HepG2 (cell line): ENCODE results near the gene MADD. TPM values are rescaled to one million over a fixed set of nuclear protein-coding genes. Genes with fewer than 3 reads are reported as not detected.

Experiments used
- ELF4 ChIP-seq: sonication (generic); formaldehyde crosslinking; IDR thresholded peaks from 2 replicates; pipeline ENCODE4 v1.5.0; 2020; ENCODE audit warnings: missing genetic modification reagents, mild to moderate bottlenecking, moderate library complexity, borderline replicate concordance
- ESRRA ChIP-seq: sonication (generic); formaldehyde crosslinking; IDR thresholded peaks from 2 replicates; pipeline ENCODE4 v1.5.1; 2020; ENCODE audit warnings: mild to moderate bottlenecking, low read depth, missing genetic modification reagents
- GTF2F1 ChIP-seq: fragments of 150-350 bp; IDR thresholded peaks from 2 replicates; pipeline ENCODE4 v1.6.1; 2014; ENCODE audit warnings: low read length
- NFRKB ChIP-seq: fragments of 450-650 bp; IDR thresholded peaks from 2 replicates; pipeline ENCODE4 v1.6.1; 2017
- SIX1 ChIP-seq: sonication (generic); formaldehyde crosslinking; IDR thresholded peaks from 2 replicates; pipeline ENCODE4 v1.4.0; 2020; ENCODE audit warnings: missing genetic modification reagents, borderline replicate concordance
- SNAPC4 ChIP-seq: sonication (generic); formaldehyde crosslinking; IDR thresholded peaks from 2 replicates; pipeline ENCODE4 v1.4.0; 2020; ENCODE audit warnings: mild to moderate bottlenecking, missing genetic modification reagents
- WIZ ChIP-seq: sonication (generic); formaldehyde crosslinking; IDR thresholded peaks from 2 replicates; pipeline ENCODE4 v1.5.1; 2020; ENCODE audit warnings: mild to moderate bottlenecking, missing genetic modification reagents
- ZNF577 ChIP-seq: sonication (generic); formaldehyde crosslinking; IDR thresholded peaks from 2 replicates; pipeline ENCODE4 v1.4.0; 2020; ENCODE audit warnings: mild to moderate bottlenecking, low read depth, missing genetic modification reagents, borderline replicate concordance
- ZNF749 ChIP-seq: sonication (generic); formaldehyde crosslinking; IDR thresholded peaks from 2 replicates; pipeline ENCODE4 v1.8.0; 2022; ENCODE audit warnings: mild to moderate bottlenecking, missing genetic modification reagents, moderate library complexity, borderline replicate concordance
- ZNF839 ChIP-seq: sonication (generic); formaldehyde crosslinking; IDR thresholded peaks from 2 replicates; pipeline ENCODE4 v1.4.0; 2020; ENCODE audit warnings: missing genetic modification reagents, mild to moderate bottlenecking, borderline replicate concordance
- ZSCAN31 ChIP-seq: sonication (generic); formaldehyde crosslinking; IDR thresholded peaks from 2 replicates; pipeline ENCODE4 v1.5.0; 2020; ENCODE audit warnings: low read depth, mild to moderate bottlenecking, missing genetic modification reagents
- polyA plus RNA-seq, 8 experiments: library from polyadenylated mRNA; depleted of rRNA in 3 of 8; stranded (reverse) in 7 of 8; unstranded in 1 of 8; fragments of >200 nt; fragmentation: Illumina TruSeq in 4 of 8; extraction: Trizol in 4 of 8; gene quantifications; 2 replicates each; pipeline versions ENCODE4 v1.2.1 to v1.2.3, GENCODE V29; 2011 to 2016; ENCODE audit warnings: low read depth in 4 of 8, missing spikeins in 1 of 8, mixed read lengths in 1 of 8; ENCODE audit not compliant: insufficient read depth in 1 of 8
- total RNA-seq, 5 experiments: library from RNA; depleted of rRNA; stranded (reverse); fragments of >200 nt; fragmentation: Illumina TruSeq; extraction: Trizol; gene quantifications; 2 replicates each; pipeline ENCODE4 v1.2.3, GENCODE V29; 2016; ENCODE audit warnings: low read depth in 1 of 5
- TF ChIP-seq, protein P1 (sequence below): sonication (generic); formaldehyde crosslinking; IDR thresholded peaks from 2 replicates; pipeline ENCODE4 v1.4.0; 2020; ENCODE audit warnings: missing genetic modification reagents
- TF ChIP-seq, protein P2 (sequence below): sonication (generic); formaldehyde crosslinking; IDR thresholded peaks from 2 replicates; pipeline ENCODE4 v1.8.0; 2022; ENCODE audit warnings: missing genetic modification reagents, mild to moderate bottlenecking, borderline replicate concordance
- TF ChIP-seq, protein P3 (sequence below): sonication (generic); formaldehyde crosslinking; IDR thresholded peaks from 2 replicates; pipeline ENCODE4 v1.4.0; 2020; ENCODE audit warnings: missing genetic modification reagents

The MADD gene
- total and polyA plus RNA-seq, 2 of the 13 experiments (the other 11 are each of a cell fraction or from before 2014, with no cell fraction given) = 18.0 to 29.2 TPM

GRCh38 chr11:47269002-47269828, 718 bp upstream of the MADD start (continued):
- TF ChIP-seq ZSCAN31 (CRISPR knock-in tag) = 0 out of 2 replicates have a peak, but pooled peaks have one; percentile 16
- TF ChIP-seq ZNF577 (CRISPR knock-in tag) = no peak
- peak; percentile 65 for TF ChIP-seq SIX1 (CRISPR knock-in tag)
- peak; percentile 83 for TF ChIP-seq ELF4 (CRISPR knock-in tag)
- TF ChIP-seq GTF2F1 = no peak
- no peak for TF ChIP-seq NFRKB
- TF ChIP-seq, protein P1, sequence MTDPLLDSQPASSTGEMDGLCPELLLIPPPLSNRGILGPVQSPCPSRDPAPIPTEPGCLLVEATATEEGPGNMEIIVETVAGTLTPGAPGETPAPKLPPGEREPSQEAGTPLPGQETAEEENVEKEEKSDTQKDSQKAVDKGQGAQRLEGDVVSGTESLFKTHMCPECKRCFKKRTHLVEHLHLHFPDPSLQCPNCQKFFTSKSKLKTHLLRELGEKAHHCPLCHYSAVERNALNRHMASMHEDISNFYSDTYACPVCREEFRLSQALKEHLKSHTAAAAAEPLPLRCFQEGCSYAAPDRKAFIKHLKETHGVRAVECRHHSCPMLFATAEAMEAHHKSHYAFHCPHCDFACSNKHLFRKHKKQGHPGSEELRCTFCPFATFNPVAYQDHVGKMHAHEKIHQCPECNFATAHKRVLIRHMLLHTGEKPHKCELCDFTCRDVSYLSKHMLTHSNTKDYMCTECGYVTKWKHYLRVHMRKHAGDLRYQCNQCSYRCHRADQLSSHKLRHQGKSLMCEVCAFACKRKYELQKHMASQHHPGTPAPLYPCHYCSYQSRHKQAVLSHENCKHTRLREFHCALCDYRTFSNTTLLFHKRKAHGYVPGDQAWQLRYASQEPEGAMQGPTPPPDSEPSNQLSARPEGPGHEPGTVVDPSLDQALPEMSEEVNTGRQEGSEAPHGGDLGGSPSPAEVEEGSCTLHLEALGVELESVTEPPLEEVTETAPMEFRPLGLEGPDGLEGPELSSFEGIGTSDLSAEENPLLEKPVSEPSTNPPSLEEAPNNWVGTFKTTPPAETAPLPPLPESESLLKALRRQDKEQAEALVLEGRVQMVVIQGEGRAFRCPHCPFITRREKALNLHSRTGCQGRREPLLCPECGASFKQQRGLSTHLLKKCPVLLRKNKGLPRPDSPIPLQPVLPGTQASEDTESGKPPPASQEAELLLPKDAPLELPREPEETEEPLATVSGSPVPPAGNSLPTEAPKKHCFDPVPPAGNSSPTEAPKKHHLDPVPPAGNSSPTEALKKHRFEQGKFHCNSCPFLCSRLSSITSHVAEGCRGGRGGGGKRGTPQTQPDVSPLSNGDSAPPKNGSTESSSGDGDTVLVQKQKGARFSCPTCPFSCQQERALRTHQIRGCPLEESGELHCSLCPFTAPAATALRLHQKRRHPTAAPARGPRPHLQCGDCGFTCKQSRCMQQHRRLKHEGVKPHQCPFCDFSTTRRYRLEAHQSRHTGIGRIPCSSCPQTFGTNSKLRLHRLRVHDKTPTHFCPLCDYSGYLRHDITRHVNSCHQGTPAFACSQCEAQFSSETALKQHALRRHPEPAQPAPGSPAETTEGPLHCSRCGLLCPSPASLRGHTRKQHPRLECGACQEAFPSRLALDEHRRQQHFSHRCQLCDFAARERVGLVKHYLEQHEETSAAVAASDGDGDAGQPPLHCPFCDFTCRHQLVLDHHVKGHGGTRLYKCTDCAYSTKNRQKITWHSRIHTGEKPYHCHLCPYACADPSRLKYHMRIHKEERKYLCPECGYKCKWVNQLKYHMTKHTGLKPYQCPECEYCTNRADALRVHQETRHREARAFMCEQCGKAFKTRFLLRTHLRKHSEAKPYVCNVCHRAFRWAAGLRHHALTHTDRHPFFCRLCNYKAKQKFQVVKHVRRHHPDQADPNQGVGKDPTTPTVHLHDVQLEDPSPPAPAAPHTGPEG (CRISPR knock-in tag) = no peak
- TF ChIP-seq ZNF839 = no peak
- no peak for TF ChIP-seq WIZ (CRISPR knock-in tag)
- no peak for TF ChIP-seq ESRRA (CRISPR knock-in tag)
- TF ChIP-seq, protein P2, sequence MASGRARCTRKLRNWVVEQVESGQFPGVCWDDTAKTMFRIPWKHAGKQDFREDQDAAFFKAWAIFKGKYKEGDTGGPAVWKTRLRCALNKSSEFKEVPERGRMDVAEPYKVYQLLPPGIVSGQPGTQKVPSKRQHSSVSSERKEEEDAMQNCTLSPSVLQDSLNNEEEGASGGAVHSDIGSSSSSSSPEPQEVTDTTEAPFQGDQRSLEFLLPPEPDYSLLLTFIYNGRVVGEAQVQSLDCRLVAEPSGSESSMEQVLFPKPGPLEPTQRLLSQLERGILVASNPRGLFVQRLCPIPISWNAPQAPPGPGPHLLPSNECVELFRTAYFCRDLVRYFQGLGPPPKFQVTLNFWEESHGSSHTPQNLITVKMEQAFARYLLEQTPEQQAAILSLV (CRISPR knock-in tag) = no peak
- TF ChIP-seq ZNF749 = no peak
- TF ChIP-seq, protein P3, sequence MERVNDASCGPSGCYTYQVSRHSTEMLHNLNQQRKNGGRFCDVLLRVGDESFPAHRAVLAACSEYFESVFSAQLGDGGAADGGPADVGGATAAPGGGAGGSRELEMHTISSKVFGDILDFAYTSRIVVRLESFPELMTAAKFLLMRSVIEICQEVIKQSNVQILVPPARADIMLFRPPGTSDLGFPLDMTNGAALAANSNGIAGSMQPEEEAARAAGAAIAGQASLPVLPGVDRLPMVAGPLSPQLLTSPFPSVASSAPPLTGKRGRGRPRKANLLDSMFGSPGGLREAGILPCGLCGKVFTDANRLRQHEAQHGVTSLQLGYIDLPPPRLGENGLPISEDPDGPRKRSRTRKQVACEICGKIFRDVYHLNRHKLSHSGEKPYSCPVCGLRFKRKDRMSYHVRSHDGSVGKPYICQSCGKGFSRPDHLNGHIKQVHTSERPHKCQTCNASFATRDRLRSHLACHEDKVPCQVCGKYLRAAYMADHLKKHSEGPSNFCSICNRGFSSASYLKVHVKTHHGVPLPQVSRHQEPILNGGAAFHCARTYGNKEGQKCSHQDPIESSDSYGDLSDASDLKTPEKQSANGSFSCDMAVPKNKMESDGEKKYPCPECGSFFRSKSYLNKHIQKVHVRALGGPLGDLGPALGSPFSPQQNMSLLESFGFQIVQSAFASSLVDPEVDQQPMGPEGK (CRISPR knock-in tag) = peak; percentile 85
- TF ChIP-seq SNAPC4 (CRISPR knock-in tag) = peak; percentile 95
